ENCODE data around the gene BAG2. TPM values are rescaled to one million over a fixed set of nuclear protein-coding genes. Genes with fewer than 3 reads are reported as not detected.

Gene BAG2
- total and polyA plus RNA-seq, 2 of the 13 experiments (the other 11 are each of a cell fraction or from before 2014, with no cell fraction given): 5.7 to 15.1 TPM

- peaks cover 18 to 29% of the 10 kb centered on the region in 2 experiments for H3K36me3 ChIP-seq (replicated peaks in 1 of 2; ENCODE audit: control insufficient read depth in 1 of 2, insufficient read depth in 2 of 2, low read length in 2 of 2)
- H3K4me3 ChIP-seq (replicated peaks in 1 of 3; ENCODE audit: insufficient read depth in 1 of 3, low read depth in 2 of 3, low read length in 3 of 3): no peak overlapping the region
- H3K79me2 ChIP-seq (ENCODE audit: insufficient read depth, low read length): peaks cover 29% of the 10 kb centered on the region
- no peak overlapping the region for H3K9ac ChIP-seq (ENCODE audit: insufficient read depth, low read depth, low read length)
- no peak overlapping the region for H3K27ac ChIP-seq (ENCODE audit: extremely low read length, insufficient read depth, low read length)
- POLR2A ChIA-PET: no interaction called here
- H4K20me1 ChIP-seq (ENCODE audit: insufficient read depth, low read length): no peaks in the 10 kb centered on the region; the same call in 1 of the 2 replicates
- no peak for FAIRE-seq
- CTCF ChIA-PET (ENCODE audit: low intra/inter-chr PET ratio, low total read pairs): no interaction called here
- WGBS (ENCODE audit: low lambda C conversion rate): 87% methylated on average over 2 of the region's 2 CpGs
- H3K4me1 ChIP-seq (ENCODE audit: insufficient read depth, low read length): peaks cover 2% of the 10 kb centered on the region; the same call in 1 of the 2 replicates
- no peak for ATAC-seq
- in situ Hi-C loops (cut with HindIII; ENCODE audit: extremely low pct_ligation_motif_present, low pct_unique_long_range_greater_than_20kb): no loop called here
- intact Hi-C loops (cut with micrococcal nuclease; ENCODE audit: unreplicated experiment): no loop called here
- no peak overlapping the region for H3K4me2 ChIP-seq (ENCODE audit: low read depth, low read length)
- H2AFZ ChIP-seq (ENCODE audit: low read length): no peak overlapping the region
- no peak for DNase-seq (ENCODE audit: low spot score)
- H3K9me3 ChIP-seq (ENCODE audit: low read length): no peaks in the 10 kb centered on the region
- no peaks in the 10 kb centered on the region for H3K27me3 ChIP-seq (ENCODE audit: control insufficient read depth in 1 of 2, insufficient read depth in 2 of 2, low read length in 2 of 2)
- no TSS peak for BruUV-seq (replicated peaks)
- TF ChIP-seq ZNF704 (CRISPR knock-in tag; IDR thresholded peaks at IDR 0.05; ENCODE audit: borderline replicate concordance): no peak
- TF ChIP-seq IKZF5 (CRISPR knock-in tag; IDR thresholded peaks at IDR 0.05): no peak
- no peak for TF ChIP-seq ATF6 (CRISPR knock-in tag; conservative IDR thresholded peaks at IDR 0.05)
- TF ChIP-seq ZNF264 (CRISPR knock-in tag; IDR thresholded peaks at IDR 0.05): no peak
- no peak for TF ChIP-seq THRA (CRISPR knock-in tag; IDR thresholded peaks at IDR 0.05; ENCODE audit: borderline replicate concordance)
- no peak for TF ChIP-seq ADNP (CRISPR knock-in tag; IDR thresholded peaks at IDR 0.05)
- TF ChIP-seq CCDC6 (CRISPR knock-in tag; IDR thresholded peaks at IDR 0.05): no peak
- TF ChIP-seq KDM6A (CRISPR knock-in tag; IDR thresholded peaks at IDR 0.05; ENCODE audit: low read depth): no peak
- TF ChIP-seq ETS1 (CRISPR knock-in tag; IDR thresholded peaks at IDR 0.05): no peak
- no peak for TF ChIP-seq ZNF383 (CRISPR knock-in tag; IDR thresholded peaks at IDR 0.05; ENCODE audit: borderline replicate concordance)
- TF ChIP-seq PLSCR1 (CRISPR knock-in tag; IDR thresholded peaks at IDR 0.05; ENCODE audit: borderline replicate concordance): no peak
- TF ChIP-seq MAFF (IDR thresholded peaks at IDR 0.05; ENCODE audit: low read depth, low read length): no peak
- TF ChIP-seq HDAC6 (IDR thresholded peaks at IDR 0.05; ENCODE audit: low read depth, low read length): no peak
- TF ChIP-seq SYNCRIP (IDR thresholded peaks at IDR 0.05; ENCODE audit: insufficient read depth, low read depth, low read length): no peak
- no peak for TF ChIP-seq ZNF672 (CRISPR knock-in tag; IDR thresholded peaks at IDR 0.05)
- TF ChIP-seq ZNF619 (CRISPR knock-in tag; IDR thresholded peaks at IDR 0.05): no peak
- TF ChIP-seq TEAD3 (CRISPR knock-in tag; optimal IDR thresholded peaks at IDR 0.05; ENCODE audit: borderline replicate concordance): no peak
- TF ChIP-seq NFRKB (IDR thresholded peaks at IDR 0.05): no peak
- no peak for TF ChIP-seq ZKSCAN5 (CRISPR knock-in tag; IDR thresholded peaks at IDR 0.05)
These were observed 11.2 kb downstream of the BAG2 start for GRCh38 chr6:57183336-57183735.

All from HepG2 (cell line).